HepG2 (cell line): Measurements from ENCODE around the gene ZNF30. TPM values are rescaled to one million over a fixed set of nuclear protein-coding genes. Genes with fewer than 3 reads are reported as not detected.

Source experiments
- ATAC-seq: fragments of 200-7000 bp; cut with Tn5 transposase; 3 replicates; pipeline ENCODE4 v1.9.1; 2020; ENCODE audit warnings: mild to moderate bottlenecking, moderate library complexity
- BruUV-seq: library from RNA; stranded (reverse); fragments of 400-500 nt; replicated peaks from 2 replicates; lab custom pipeline; 2021; lab: Mats Ljungman, UMichigan
- CTCF ChIA-PET: fragments of 300-600 bp; formaldehyde crosslinking; extraction: SDS; loops from one replicate; lab custom pipeline; 2021; ENCODE audit warnings: low total read pairs, inconsistent platforms, low intra/inter-chr PET ratio; lab: Yijun Ruan, JAX
- POLR2A ChIA-PET: fragments of 350-600 bp; sonication (Branson Sonifier 250); formaldehyde crosslinking; loops from one replicate; lab custom pipeline; 2020; ENCODE audit warnings: antibody characterized with exemption, inconsistent platforms; lab: Yijun Ruan, JAX
- DNase-seq: peaks from one replicate; pipeline ENCODE4 v3.0.0-alpha.2; 2015; ENCODE audit warnings: low spot score
- FAIRE-seq: peaks from 3 replicates; lab custom pipeline; 2011; peaks lifted over from hg19 to GRCh38; lab: Jason Lieb, UNC
- H2AFZ ChIP-seq: one replicate; pipeline ENCODE4 v1.6.1; 2011; ENCODE audit warnings: low read length, inconsistent platforms
- H3K27ac ChIP-seq: fragments of 300-600 bp; 3 replicates; pipeline ENCODE4 v1.8.0; 2011; ENCODE audit warnings: mixed run types, mild to moderate bottlenecking, mixed read lengths, low read length, inconsistent platforms; ENCODE audit not compliant: insufficient read depth; ENCODE audit errors: extremely low read length
- H3K27me3 ChIP-seq, 2 experiments: fragments of 200-600 bp in 1 of 2; 2 replicates in 1 of 2; 3 replicates in 1 of 2; pipeline versions ENCODE4 v1.6.0 to v1.8.0; 2011; ENCODE audit warnings: low read length in 2 of 2, mild to moderate bottlenecking in 2 of 2, moderate library complexity in 2 of 2, inconsistent platforms in 1 of 2; ENCODE audit not compliant: insufficient read depth in 2 of 2, control insufficient read depth in 1 of 2
- H3K36me3 ChIP-seq, 2 experiments: fragments of 200-600 bp in 1 of 2; replicated peaks in 1 of 2; 2 replicates in 1 of 2; 3 replicates in 1 of 2; pipeline versions ENCODE4 v1.5.1 to v1.8.0; 2011; ENCODE audit warnings: low read length in 2 of 2, inconsistent platforms in 1 of 2; ENCODE audit not compliant: insufficient read depth in 2 of 2, control insufficient read depth in 1 of 2
- H3K4me1 ChIP-seq: 2 replicates; pipeline ENCODE4 v1.5.1; 2012; ENCODE audit warnings: low read length, inconsistent platforms; ENCODE audit not compliant: insufficient read depth
- H3K4me2 ChIP-seq: 2 replicates; pipeline ENCODE4 v1.6.0; 2011; ENCODE audit warnings: low read depth, low read length, inconsistent platforms
- H3K4me3 ChIP-seq, 3 experiments: fragments of 200-600 bp in 1 of 3; sonication (generic), shearing (Covaris generic) in 1 of 3; replicated peaks in 1 of 3; 2 replicates each; pipeline ENCODE4 v1.5.1; 2011 to 2016; ENCODE audit warnings: low read length in 3 of 3, inconsistent platforms in 2 of 3, low read depth in 2 of 3, mild to moderate bottlenecking in 2 of 3, control low read depth in 1 of 3, mixed read lengths in 1 of 3; ENCODE audit not compliant: insufficient read depth in 1 of 3
- H3K79me2 ChIP-seq: one replicate; pipeline ENCODE4 v1.6.1; 2011; ENCODE audit warnings: low read length, inconsistent platforms; ENCODE audit not compliant: insufficient read depth
- H3K9ac ChIP-seq: 2 replicates; pipeline ENCODE4 v1.6.0; 2011; ENCODE audit warnings: mild to moderate bottlenecking, low read depth, low read length, inconsistent platforms; ENCODE audit not compliant: insufficient read depth
- H3K9me3 ChIP-seq: 2 replicates; pipeline ENCODE4 v1.5.1; 2012; ENCODE audit warnings: mild to moderate bottlenecking, low read length
- H4K20me1 ChIP-seq: 2 replicates; pipeline ENCODE4 v1.6.0; 2011; ENCODE audit warnings: inconsistent platforms, mild to moderate bottlenecking, low read length, moderate library complexity; ENCODE audit not compliant: insufficient read depth
- CHD4 ChIP-seq: fragments of 200-600 bp; sonication (generic); IDR thresholded peaks from 2 replicates; pipeline ENCODE4 v1.7.0; 2017; ENCODE audit warnings: mild to moderate bottlenecking, low read length, borderline replicate concordance
- DMTF1 ChIP-seq: sonication (generic); formaldehyde crosslinking; IDR thresholded peaks from 2 replicates; pipeline ENCODE4 v1.4.0; 2020; ENCODE audit warnings: mild to moderate bottlenecking, missing genetic modification reagents
- GATA4 ChIP-seq: sonication (generic); IDR thresholded peaks from 2 replicates; pipeline ENCODE4 v1.6.1; 2016; ENCODE audit warnings: antibody characterized with exemption, low read depth, borderline replicate concordance
- KAT7 ChIP-seq: IDR thresholded peaks from 2 replicates; pipeline ENCODE4 v1.6.1; 2018; ENCODE audit warnings: borderline replicate concordance, missing compliant biosample characterization
- KDM5B ChIP-seq: sonication (generic); formaldehyde crosslinking; IDR thresholded peaks from 2 replicates; pipeline ENCODE4 v1.4.0; 2020; ENCODE audit warnings: missing genetic modification reagents, mild to moderate bottlenecking, borderline replicate concordance
- NR2F1 ChIP-seq, 2 experiments: fragments of 450-650 bp in 1 of 2; formaldehyde crosslinking in 1 of 2; IDR thresholded peaks; 2 replicates each; pipeline versions ENCODE4 v1.5.0 to v1.6.1; 2016 to 2020; ENCODE audit warnings: mild to moderate bottlenecking in 1 of 2, missing compliant biosample characterization in 1 of 2, missing genetic modification reagents in 1 of 2, moderate library complexity in 1 of 2
- RFX1 ChIP-seq: fragments of 450-650 bp; IDR thresholded peaks from 2 replicates; pipeline ENCODE4 v1.6.1; 2017
- U2AF2 ChIP-seq: fragments of 200-400 bp; formaldehyde crosslinking; IDR thresholded peaks from 2 replicates; pipeline ENCODE4 v1.6.1; 2017; ENCODE audit warnings: low read depth, mild to moderate bottlenecking, low read length
- ZNF30 ChIP-seq: sonication (generic); formaldehyde crosslinking; IDR thresholded peaks from 2 replicates; pipeline ENCODE4 v1.5.0; 2020; ENCODE audit warnings: mild to moderate bottlenecking, missing genetic modification reagents
- ZNF589 ChIP-seq: sonication (generic); formaldehyde crosslinking; conservative IDR thresholded peaks from 2 replicates; pipeline ENCODE4 v1.8.0; 2022; ENCODE audit warnings: mild to moderate bottlenecking, moderate library complexity, missing genetic modification reagents
- ZNF678 ChIP-seq: sonication (generic); formaldehyde crosslinking; IDR thresholded peaks from 2 replicates; pipeline ENCODE4 v1.4.0; 2020; ENCODE audit warnings: mild to moderate bottlenecking, missing genetic modification reagents
- WGBS: methylation state at CpG from one replicate; pipeline ENCODE4 v1.1.6; 2017; ENCODE audit warnings: low lambda C conversion rate; 5-methylcytosine and 5-hydroxymethylcytosine counted together
- in situ Hi-C: cut with HindIII; loops from 2 replicates; pipeline ENCODE4 v1.10.0; 2017; ENCODE audit warnings: low pct_unique_long_range_greater_than_20kb; ENCODE audit not compliant: extremely low pct_ligation_motif_present
- intact Hi-C: fragments of 100-400 bp; cut with micrococcal nuclease; formaldehyde crosslinking; loops from one replicate; pipeline ENCODE4 v1.10.0; 2022; ENCODE audit not compliant: unreplicated experiment
- polyA plus RNA-seq, 8 experiments: library from polyadenylated mRNA; depleted of rRNA in 3 of 8; stranded (reverse) in 7 of 8; unstranded in 1 of 8; fragments of >200 nt; fragmentation: Illumina TruSeq in 4 of 8; extraction: Trizol in 4 of 8; gene quantifications; 2 replicates each; pipeline versions ENCODE4 v1.2.1 to v1.2.3, GENCODE V29; 2011 to 2016; ENCODE audit warnings: low read depth in 4 of 8, missing spikeins in 1 of 8, mixed read lengths in 1 of 8; ENCODE audit not compliant: insufficient read depth in 1 of 8
- total RNA-seq, 5 experiments: library from RNA; depleted of rRNA; stranded (reverse); fragments of >200 nt; fragmentation: Illumina TruSeq; extraction: Trizol; gene quantifications; 2 replicates each; pipeline ENCODE4 v1.2.3, GENCODE V29; 2016; ENCODE audit warnings: low read depth in 1 of 5
- TF ChIP-seq, protein P1 (sequence below): sonication (generic); formaldehyde crosslinking; IDR thresholded peaks from 2 replicates; pipeline ENCODE4 v1.5.0; 2020; ENCODE audit warnings: mild to moderate bottlenecking, missing genetic modification reagents, borderline replicate concordance
- TF ChIP-seq, protein P2 (sequence below): sonication (generic); formaldehyde crosslinking; IDR thresholded peaks from 2 replicates; pipeline ENCODE4 v1.8.1; 2023; ENCODE audit warnings: mild to moderate bottlenecking, missing genetic modification reagents
- TF ChIP-seq, protein P3 (sequence below): sonication (generic); formaldehyde crosslinking; IDR thresholded peaks from 2 replicates; pipeline ENCODE4 v1.8.1; 2023; ENCODE audit warnings: mild to moderate bottlenecking, missing genetic modification reagents, borderline replicate concordance

Gene ZNF30
- total and polyA plus RNA-seq, 2 of the 13 experiments (the other 11 are each of a cell fraction or from before 2014, with no cell fraction given): 2.3 to 4.4 TPM

DNA sequence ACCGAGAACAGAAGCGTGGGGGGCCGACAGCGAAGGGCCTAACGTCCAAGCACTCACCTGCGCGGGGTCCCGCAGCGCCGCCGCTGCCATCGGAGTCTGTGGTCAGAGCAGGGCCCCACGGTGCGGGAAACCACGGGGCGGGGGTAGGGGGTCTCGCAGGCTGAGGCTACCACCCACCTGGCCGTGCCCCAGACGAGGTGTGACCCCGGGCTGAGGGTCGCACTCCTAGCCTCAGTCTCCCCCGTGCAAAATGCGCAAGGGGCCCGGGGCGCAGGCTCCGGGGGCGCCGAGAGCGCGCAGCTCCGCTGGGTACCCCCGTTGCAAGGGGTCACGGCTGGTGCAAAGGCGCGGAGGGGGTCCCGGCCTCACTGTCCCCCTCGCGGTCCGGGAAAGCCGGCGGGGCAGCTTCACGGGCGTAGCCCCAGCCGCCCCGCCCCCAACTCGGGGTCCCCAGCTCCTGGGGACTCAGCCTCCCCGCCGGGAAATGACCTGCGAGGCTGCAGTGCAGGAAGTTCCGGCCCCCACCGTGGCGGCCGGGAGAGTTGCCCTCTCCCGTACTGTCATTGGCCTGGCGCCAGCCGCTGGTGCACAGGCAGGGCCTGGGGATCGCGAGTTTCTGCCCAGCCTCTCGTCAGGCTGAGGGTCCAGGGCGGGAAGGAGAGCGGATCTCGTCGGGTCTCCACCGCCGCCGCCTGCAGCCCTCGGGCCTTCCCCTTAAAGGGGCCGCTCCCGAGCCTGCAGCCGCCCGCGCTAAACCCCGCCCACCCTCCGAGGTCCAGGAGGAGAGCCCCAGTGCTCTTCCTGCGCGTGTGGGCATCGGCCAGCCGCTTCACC lies 37.1 kb downstream of the ZNF30 start, which contains the start of gene ZNF792:
Gene ZNF792, minus strand, starts transcription at position 657 of the 834 bp plus-strand sequence. Its CDS starts 567 bp downstream, at position 90.
- Histone ChIP-seq H4K20me1 (peaks cover 23% of the 10 kb centered on the region; the same call in 1 of the 2 replicates), H3K27ac (peak within 1 kb of the TSS; percentile 63), H3K36me3 (peaks cover 12 to 22% of the 10 kb centered on the region in 2 experiments), H3K4me2 (peak within 1 kb of the TSS; percentile 87), H3K9ac (peak within 1 kb of the TSS; percentile 77), H3K4me1 (peaks cover 58% of the 10 kb centered on the region), H3K9me3 (0 out of 2 replicates have a peak, but pooled peaks cover 6% of the 10 kb centered on the region), H3K4me3 (peak within 1 kb of the TSS; percentile 87 to 96 (median 96)), H3K27me3 (peaks cover 1 to 22% of the 10 kb centered on the region in 2 experiments; a peak in 2 of 5 replicates), H2AFZ (no peak within 1 kb of the TSS), H3K79me2 (peaks cover 33% of the 10 kb centered on the region)
- POLR2A ChIA-PET: interaction anchor here (1.1 to 1.3 kb wide), 3 partner anchors 31 to 43 kb away, joined by 4 read pairs; partner anchors contain the start of gene ZNF30
- intact Hi-C loops: no loop called here
- 0% methylated on average over 9 of the region's 78 CpGs for WGBS
- CTCF ChIA-PET: no interaction called here
- in situ Hi-C loops: no loop called here
- ATAC-seq (peak; percentile 78), FAIRE-seq (no peak), DNase-seq (peak; percentile 56)
- BruUV-seq: TSS peak; percentile 46
- TF ChIP-seq CHD4: no peak
- TF ChIP-seq ZNF589 (CRISPR knock-in tag): peak; percentile 56; the same call in 1 of the 2 replicates
- TF ChIP-seq KDM5B (CRISPR knock-in tag): peak; percentile 72; the same call in 1 of the 2 replicates
- 0 out of 2 replicates have a peak, but pooled peaks have one; percentile 75 for TF ChIP-seq ZNF30 (CRISPR knock-in tag)
- no peak for TF ChIP-seq U2AF2
- no peak for TF ChIP-seq NR2F1 (CRISPR knock-in tag; IDR thresholded peaks at IDR 0.05)
- TF ChIP-seq RFX1: no peak
- no peak for TF ChIP-seq GATA4
- TF ChIP-seq, protein P1, sequence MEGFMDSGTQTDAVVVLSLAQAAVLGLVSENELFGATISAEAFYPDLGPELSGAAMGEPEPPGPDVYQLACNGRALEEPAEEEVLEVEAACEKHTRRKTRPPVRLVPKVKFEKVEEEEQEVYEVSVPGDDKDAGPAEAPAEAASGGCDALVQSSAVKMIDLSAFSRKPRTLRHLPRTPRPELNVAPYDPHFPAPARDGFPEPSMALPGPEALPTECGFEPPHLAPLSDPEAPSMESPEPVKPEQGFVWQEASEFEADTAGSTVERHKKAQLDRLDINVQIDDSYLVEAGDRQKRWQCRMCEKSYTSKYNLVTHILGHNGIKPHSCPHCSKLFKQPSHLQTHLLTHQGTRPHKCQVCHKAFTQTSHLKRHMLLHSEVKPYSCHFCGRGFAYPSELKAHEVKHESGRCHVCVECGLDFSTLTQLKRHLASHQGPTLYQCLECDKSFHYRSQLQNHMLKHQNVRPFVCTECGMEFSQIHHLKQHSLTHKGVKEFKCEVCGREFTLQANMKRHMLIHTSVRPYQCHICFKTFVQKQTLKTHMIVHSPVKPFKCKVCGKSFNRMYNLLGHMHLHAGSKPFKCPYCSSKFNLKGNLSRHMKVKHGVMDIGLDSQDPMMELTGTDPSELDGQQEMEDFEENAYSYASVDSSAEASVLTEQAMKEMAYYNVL: no peak; the same call in 1 of the 2 replicates
- TF ChIP-seq ZNF678 (CRISPR knock-in tag): 0 out of 2 replicates have a peak, but pooled peaks have one; percentile 56
- TF ChIP-seq, protein P2, sequence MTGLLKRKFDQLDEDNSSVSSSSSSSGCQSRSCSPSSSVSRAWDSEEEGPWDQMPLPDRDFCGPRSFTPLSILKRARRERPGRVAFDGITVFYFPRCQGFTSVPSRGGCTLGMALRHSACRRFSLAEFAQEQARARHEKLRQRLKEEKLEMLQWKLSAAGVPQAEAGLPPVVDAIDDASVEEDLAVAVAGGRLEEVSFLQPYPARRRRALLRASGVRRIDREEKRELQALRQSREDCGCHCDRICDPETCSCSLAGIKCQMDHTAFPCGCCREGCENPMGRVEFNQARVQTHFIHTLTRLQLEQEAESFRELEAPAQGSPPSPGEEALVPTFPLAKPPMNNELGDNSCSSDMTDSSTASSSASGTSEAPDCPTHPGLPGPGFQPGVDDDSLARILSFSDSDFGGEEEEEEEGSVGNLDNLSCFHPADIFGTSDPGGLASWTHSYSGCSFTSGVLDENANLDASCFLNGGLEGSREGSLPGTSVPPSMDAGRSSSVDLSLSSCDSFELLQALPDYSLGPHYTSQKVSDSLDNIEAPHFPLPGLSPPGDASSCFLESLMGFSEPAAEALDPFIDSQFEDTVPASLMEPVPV: peak; percentile 33; the same call in 1 of the 2 replicates
- TF ChIP-seq KAT7 (CRISPR knock-in tag): 0 out of 2 replicates have a peak, but pooled peaks have one; percentile 41
- TF ChIP-seq, protein P3, sequence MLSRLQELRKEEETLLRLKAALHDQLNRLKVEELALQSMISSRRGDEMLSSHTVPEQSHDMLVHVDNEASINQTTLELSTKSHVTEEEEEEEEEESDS (CRISPR knock-in tag): no peak
- no peak for TF ChIP-seq DMTF1 (CRISPR knock-in tag)
